H1 (cell line): ENCODE measurements around the gene COBLL1. TPM values are rescaled to one million over a fixed set of nuclear protein-coding genes. Genes with fewer than 3 reads are reported as not detected.

Source experiments
- ATF3 ChIP-seq: IDR thresholded peaks from 2 replicates; pipeline ENCODE4 v1.6.1; 2011; ENCODE audit warnings: low read depth, mild to moderate bottlenecking, low read length; ENCODE audit not compliant: insufficient read depth
- CBX8 ChIP-seq: fragments of 300-800, 300-1000 bp; sonication (generic); IDR thresholded peaks from 2 replicates; pipeline ENCODE4 v1.7.1; 2016; ENCODE audit warnings: low read depth, low read length, borderline replicate concordance
- KDM4A ChIP-seq: IDR thresholded peaks from one replicate; pipeline ENCODE4 v1.7.1; 2012; ENCODE audit warnings: low read depth, mild to moderate bottlenecking, moderate library complexity, low read length, inconsistent platforms; ENCODE audit not compliant: severe bottlenecking
- polyA plus RNA-seq, 7 experiments: library from polyadenylated mRNA; depleted of rRNA in 3 of 7; stranded (reverse) in 5 of 7; unstranded in 2 of 7; fragments of >200 nt in 5 of 7; fragments of 200-250 nt in 2 of 7; gene quantifications; 1 replicate in 5 of 7; 2 replicates in 1 of 7; 4 replicates in 1 of 7; pipeline versions ENCODE4 v1.2.1 to v1.2.3, GENCODE V29; 2011 to 2013; ENCODE audit warnings: missing spikeins in 2 of 7, mixed read lengths in 2 of 7
- total RNA-seq: library from RNA; stranded (reverse); fragmentation: NEBNext Ultra II Directional; extraction: Animal tissue kit (Norgen Biotek cat#: 25700); gene quantifications from 2 replicates; pipeline ENCODE4 v1.2.1, GENCODE V29; 2021

The COBLL1 gene
- total and polyA plus RNA-seq, 2 of the 8 experiments (the other 6 are each of a cell fraction or from before 2014, with no cell fraction given), result 2.2 to 6.2 TPM

DNA sequence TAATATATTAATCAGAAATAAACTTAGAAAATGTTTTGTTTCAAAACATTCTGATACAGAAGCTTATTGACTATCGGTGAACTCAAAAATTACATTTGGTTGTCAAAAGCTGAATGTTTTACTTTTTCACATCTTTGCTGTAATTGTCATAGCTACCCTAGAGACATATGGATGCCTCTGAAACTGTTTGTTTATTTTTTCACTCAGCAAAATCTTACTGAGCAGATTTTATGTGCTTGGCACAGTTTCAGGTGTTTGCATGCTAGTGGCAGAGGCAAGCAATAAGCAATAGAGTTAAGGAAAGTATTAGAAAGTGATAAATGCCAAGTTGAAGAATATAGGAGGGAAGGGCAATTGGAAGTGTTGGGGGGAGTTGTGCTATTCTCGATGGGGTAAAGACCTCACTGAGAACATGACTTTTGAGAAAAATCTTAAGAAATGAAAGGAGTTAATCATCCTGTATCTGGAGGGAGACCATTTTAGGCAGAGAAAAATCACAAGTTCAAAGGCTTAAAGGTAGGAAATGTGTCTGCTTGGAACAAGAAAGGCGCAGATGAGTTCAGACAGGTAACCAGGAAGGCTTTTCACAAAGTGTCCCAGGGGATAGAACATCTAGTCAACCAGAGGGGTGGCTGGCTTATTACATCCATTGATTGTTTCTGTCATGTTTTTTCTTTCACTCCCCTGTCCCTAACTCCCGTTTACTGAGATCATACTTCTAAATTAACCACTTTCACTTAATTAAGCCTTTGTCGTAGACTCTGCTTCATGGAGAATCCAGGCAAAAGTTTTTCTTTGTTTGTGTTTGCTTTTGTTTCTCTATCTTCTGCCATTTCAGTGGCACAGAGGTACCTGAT, 27.2 kb upstream of the COBLL1 start (continued):
- TF ChIP-seq CBX8 (no peak), ATF3 (no peak), KDM4A (no peak)
